Measurements from ENCODE around the gene GABPB2.

The GABPB2 gene

GRCh38 chr1:151165738-151166504 lies 95.4 kb downstream of the GABPB2 start, which contains the start of the genes LYSMD1 and SCNM1:
Gene LYSMD1, minus strand, starts transcription at chr1:151165902. Its CDS starts 644 bp downstream, at chr1:151165258.
Gene SCNM1, plus strand, starts transcription at chr1:151166144. Its CDS starts 9 bp downstream, at chr1:151166153.
- peak within 1 kb of the TSS; percentile 76 for H3K4me3 ChIP-seq (ENCODE audit: low read depth, low read length, poor library complexity, severe bottlenecking)
- H3K36me3 ChIP-seq (ENCODE audit: insufficient read depth, low read length), result peaks cover 23% of the 10 kb centered on the region; the same call in 1 of the 2 replicates

DNA sequence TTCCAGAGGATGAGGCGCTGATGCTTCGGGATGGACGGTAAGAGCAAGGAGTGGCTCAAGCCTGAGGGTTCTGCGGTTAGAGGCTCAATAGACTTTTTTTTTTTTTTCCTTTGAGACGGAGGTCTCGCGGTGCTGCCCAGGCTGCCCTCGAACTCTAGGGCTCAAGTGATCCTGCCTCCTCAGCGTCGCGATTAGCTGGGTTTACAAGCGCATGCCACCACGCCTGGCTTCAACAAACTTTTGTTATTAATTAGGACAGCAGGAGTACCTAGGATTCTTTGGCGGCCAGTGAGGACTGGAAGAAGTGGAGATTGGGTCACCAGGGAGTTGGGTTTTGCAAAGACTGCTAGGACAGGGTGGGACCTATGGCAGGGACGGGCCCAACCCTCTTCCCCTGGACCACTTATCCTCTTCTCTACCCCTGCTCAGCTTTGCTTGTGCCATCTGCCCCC lies 96.0 kb downstream of the GABPB2 start:
- Histone ChIP-seq H3K9me2 (ENCODE audit: low read depth, low read length) (no peaks in the 10 kb centered on the region), H3K27ac (ENCODE audit: low read depth, low read length, poor library complexity, severe bottlenecking) (peak overlapping the region; percentile 10), H3F3A (ENCODE audit: insufficient read depth, low read length) (no peaks in the 10 kb centered on the region), H3K79me2 (ENCODE audit: insufficient read depth, low read length) (no peaks in the 10 kb centered on the region; the same call in 1 of the 2 replicates), H4K20me1 (ENCODE audit: insufficient read depth, low read length) (no peaks in the 10 kb centered on the region), H3K9ac (ENCODE audit: low read length) (peak overlapping the region; percentile 82), H3K4me1 (ENCODE audit: insufficient read depth, low read length, severe bottlenecking) (peaks cover 27% of the 10 kb centered on the region), H2AFZ (ENCODE audit: low read length) (no peak overlapping the region), H3K4me3 (ENCODE audit: low read depth, low read length, poor library complexity, severe bottlenecking) (peak overlapping the region; percentile 76), H3K36me3 (ENCODE audit: insufficient read depth, low read length) (peaks cover 25% of the 10 kb centered on the region; the same call in 1 of the 2 replicates), H3K27me3 (ENCODE audit: insufficient read depth, low read length) (no peaks in the 10 kb centered on the region), H3K4me2 (ENCODE audit: low read length) (peak overlapping the region; percentile 80), H3K9me3 (ENCODE audit: low read length) (no peaks in the 10 kb centered on the region)
- TF ChIP-seq, protein P1, sequence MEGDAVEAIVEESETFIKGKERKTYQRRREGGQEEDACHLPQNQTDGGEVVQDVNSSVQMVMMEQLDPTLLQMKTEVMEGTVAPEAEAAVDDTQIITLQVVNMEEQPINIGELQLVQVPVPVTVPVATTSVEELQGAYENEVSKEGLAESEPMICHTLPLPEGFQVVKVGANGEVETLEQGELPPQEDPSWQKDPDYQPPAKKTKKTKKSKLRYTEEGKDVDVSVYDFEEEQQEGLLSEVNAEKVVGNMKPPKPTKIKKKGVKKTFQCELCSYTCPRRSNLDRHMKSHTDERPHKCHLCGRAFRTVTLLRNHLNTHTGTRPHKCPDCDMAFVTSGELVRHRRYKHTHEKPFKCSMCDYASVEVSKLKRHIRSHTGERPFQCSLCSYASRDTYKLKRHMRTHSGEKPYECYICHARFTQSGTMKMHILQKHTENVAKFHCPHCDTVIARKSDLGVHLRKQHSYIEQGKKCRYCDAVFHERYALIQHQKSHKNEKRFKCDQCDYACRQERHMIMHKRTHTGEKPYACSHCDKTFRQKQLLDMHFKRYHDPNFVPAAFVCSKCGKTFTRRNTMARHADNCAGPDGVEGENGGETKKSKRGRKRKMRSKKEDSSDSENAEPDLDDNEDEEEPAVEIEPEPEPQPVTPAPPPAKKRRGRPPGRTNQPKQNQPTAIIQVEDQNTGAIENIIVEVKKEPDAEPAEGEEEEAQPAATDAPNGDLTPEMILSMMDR (IDR thresholded peaks at IDR 0.05; ENCODE audit: low read length), result no peak
- no peak for TF ChIP-seq EZH2 (IDR thresholded peaks at IDR 0.05; ENCODE audit: borderline replicate concordance, low read length)

More at GRCh38 chr1:151165738-151166504, 95.4 kb downstream of the GABPB2 start, which contains the start of the genes LYSMD1 and SCNM1:
- H3K9ac ChIP-seq (ENCODE audit: low read length), result peak within 1 kb of the TSS; percentile 82
- no peaks in the 10 kb centered on the region for H3K9me2 ChIP-seq (ENCODE audit: low read depth, low read length)
- H3K27me3 ChIP-seq (ENCODE audit: insufficient read depth, low read length), result no peaks in the 10 kb centered on the region
- H3K27ac ChIP-seq (ENCODE audit: low read depth, low read length, poor library complexity, severe bottlenecking), result peak within 1 kb of the TSS; percentile 10
- no peaks in the 10 kb centered on the region for H3F3A ChIP-seq (ENCODE audit: insufficient read depth, low read length)
- H3K9me3 ChIP-seq (ENCODE audit: low read length), result no peaks in the 10 kb centered on the region
- H3K79me2 ChIP-seq (ENCODE audit: insufficient read depth, low read length), result no peaks in the 10 kb centered on the region; the same call in 1 of the 2 replicates
- H2AFZ ChIP-seq (ENCODE audit: low read length), result peak within 1 kb of the TSS; percentile 50; the same call in 1 of the 2 replicates
- no peaks in the 10 kb centered on the region for H4K20me1 ChIP-seq (ENCODE audit: insufficient read depth, low read length)
- TF ChIP-seq, protein P1 (IDR thresholded peaks at IDR 0.05; ENCODE audit: low read length), result no peak
- no peak for TF ChIP-seq EZH2 (IDR thresholded peaks at IDR 0.05; ENCODE audit: borderline replicate concordance, low read length)
- peaks cover 27% of the 10 kb centered on the region for H3K4me1 ChIP-seq (ENCODE audit: insufficient read depth, low read length, severe bottlenecking)
- H3K4me2 ChIP-seq (ENCODE audit: low read length), result peak within 1 kb of the TSS; percentile 80

DNA sequence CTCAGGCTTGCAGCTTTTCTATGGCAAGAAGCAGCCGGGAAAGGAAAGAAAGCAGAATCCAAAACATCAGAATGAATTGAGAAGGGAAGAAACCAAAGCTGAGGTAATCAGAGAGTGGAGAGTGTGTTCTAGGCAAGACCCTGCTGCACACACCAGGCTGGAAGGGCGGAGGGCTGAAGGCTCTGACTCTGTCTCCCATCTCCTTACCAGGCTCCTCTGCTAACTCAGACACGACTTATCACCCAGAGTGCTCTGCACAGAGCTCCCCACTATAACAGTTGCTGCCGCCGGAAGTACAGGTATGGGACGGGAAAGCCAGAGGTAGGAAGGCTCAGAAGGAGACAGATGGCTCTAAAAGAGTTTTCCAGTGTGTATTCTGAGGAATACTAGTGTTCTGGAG lies 96.6 kb downstream of the GABPB2 start:
- H3K27ac ChIP-seq (ENCODE audit: low read depth, low read length, poor library complexity, severe bottlenecking), result no peak overlapping the region
- H4K20me1 ChIP-seq (ENCODE audit: insufficient read depth, low read length), result no peaks in the 10 kb centered on the region
- no peaks in the 10 kb centered on the region for H3F3A ChIP-seq (ENCODE audit: insufficient read depth, low read length)
- TF ChIP-seq EZH2 (IDR thresholded peaks at IDR 0.05; ENCODE audit: borderline replicate concordance, low read length), result no peak
- TF ChIP-seq, protein P1 (IDR thresholded peaks at IDR 0.05; ENCODE audit: low read length), result no peak
- H3K4me2 ChIP-seq (ENCODE audit: low read length), result peak overlapping the region; percentile 80
- H3K79me2 ChIP-seq (ENCODE audit: insufficient read depth, low read length), result no peaks in the 10 kb centered on the region; the same call in 1 of the 2 replicates
- H3K4me1 ChIP-seq (ENCODE audit: insufficient read depth, low read length, severe bottlenecking), result peaks cover 27% of the 10 kb centered on the region
- H2AFZ ChIP-seq (ENCODE audit: low read length), result no peak overlapping the region
- no peaks in the 10 kb centered on the region for H3K9me3 ChIP-seq (ENCODE audit: low read length)
- peak overlapping the region; percentile 76 for H3K4me3 ChIP-seq (ENCODE audit: low read depth, low read length, poor library complexity, severe bottlenecking)
- no peaks in the 10 kb centered on the region for H3K9me2 ChIP-seq (ENCODE audit: low read depth, low read length)
- no peaks in the 10 kb centered on the region for H3K27me3 ChIP-seq (ENCODE audit: insufficient read depth, low read length)
- H3K9ac ChIP-seq (ENCODE audit: low read length), result peak overlapping the region; percentile 82
- peaks cover 25% of the 10 kb centered on the region; the same call in 1 of the 2 replicates for H3K36me3 ChIP-seq (ENCODE audit: insufficient read depth, low read length)
